Transverse colon (tissue), 4 donors: ENCODE data around the gene CBLN2. TPM values are rescaled to one million over a fixed set of nuclear protein-coding genes. Genes with fewer than 3 reads are reported as not detected.

Source experiments
- DNase-seq: peaks from one replicate; pipeline ENCODE4 v3.0.0-alpha.2; 2019
- H3K27ac ChIP-seq, 4 donors: fragments of 200-600 bp; sonication (generic); 2 replicates each; pipeline ENCODE4 v1.5.1; 2016 to 2018; ENCODE audit warnings: inconsistent platforms in 4 of 4
- H3K27me3 ChIP-seq: fragments of 200-600 bp; sonication (generic); 2 replicates; pipeline ENCODE4 v1.5.1; 2017; ENCODE audit warnings: inconsistent platforms
- H3K36me3 ChIP-seq, 4 donors: fragments of 200-600 bp; sonication (generic); 2 replicates each; pipeline ENCODE4 v1.5.1; 2017 to 2019; ENCODE audit warnings: inconsistent platforms in 4 of 4
- H3K4me1 ChIP-seq, 4 donors: fragments of 200-600 bp; sonication (generic); 2 replicates each; pipeline ENCODE4 v1.5.1; 2017 to 2020; ENCODE audit warnings: inconsistent platforms in 4 of 4
- H3K4me3 ChIP-seq, 4 donors: fragments of 200-600 bp; sonication (generic); 1 replicate in 1 of 4; 2 replicates in 3 of 4; pipeline versions ENCODE4 v1.5.1 to v1.6.1; 2017 to 2019; ENCODE audit warnings: inconsistent platforms in 4 of 4
- H3K9me3 ChIP-seq, 2 donors: fragments of 200-600 bp; sonication (generic); 2 replicates each; pipeline ENCODE4 v1.5.1; 2017 to 2019; ENCODE audit warnings: inconsistent platforms in 2 of 2
- CTCF ChIP-seq, 5 experiments: fragments of 200-600 bp in 3 of 5; fragments of 450-650 bp in 2 of 5; sonication (generic) in 3 of 5; IDR thresholded peaks; 1 replicate in 2 of 5; 2 replicates in 3 of 5; pipeline ENCODE4 v1.5.1; 2016 to 2017; ENCODE audit warnings: antibody characterized with exemption in 5 of 5, inconsistent platforms in 3 of 5, mild to moderate bottlenecking in 2 of 5, moderate library complexity in 1 of 5
- EP300 ChIP-seq: sonication (generic); formaldehyde crosslinking; IDR thresholded peaks from one replicate; pipeline ENCODE4 v1.6.1; 2017; ENCODE audit warnings: antibody characterized with exemption, low read depth
- POLR2A ChIP-seq: fragments of 450-650 bp; IDR thresholded peaks from one replicate; pipeline ENCODE4 v1.6.1; 2016; ENCODE audit warnings: antibody characterized with exemption, mild to moderate bottlenecking, moderate library complexity
- POLR2AphosphoS5 ChIP-seq, 3 donors: sonication (generic); formaldehyde crosslinking; IDR thresholded peaks; one replicate each; pipeline ENCODE4 v1.6.1; 2016; ENCODE audit warnings: antibody characterized with exemption in 3 of 3
- WGBS, 2 donors: methylation state at CpG; one replicate each; pipeline ENCODE4 v1.1.5; 2018; ENCODE audit warnings: low coverage in 1 of 2; 5-methylcytosine and 5-hydroxymethylcytosine counted together
- in situ Hi-C, 4 donors: fragments of 200-750 bp; cut with MboI; loops; one replicate each; pipeline versions ENCODE4 v1.15.0 to v1.15.1; 2017; ENCODE audit warnings: low sequenced_read_pairs in 3 of 4, low pct_ligation_motif_present in 1 of 4, low pct_unique_long_range_greater_than_20kb in 1 of 4
- intact Hi-C: fragments of 100-400 bp; cut with DNase I; formaldehyde crosslinking; loops from one replicate; pipeline ENCODE4 v1.15.1; 2023; ENCODE audit warnings: low total_unique reads
- total RNA-seq, 4 donors: library from RNA; depleted of rRNA; stranded (reverse); fragments of >200 nt; gene quantifications; one replicate each; pipeline ENCODE4 v1.1.0, GENCODE V29; 2016

Gene CBLN2
- total RNA-seq, 4 donors from 2014 or later: 0.60 to 1.3 (median 0.78) TPM

DNA sequence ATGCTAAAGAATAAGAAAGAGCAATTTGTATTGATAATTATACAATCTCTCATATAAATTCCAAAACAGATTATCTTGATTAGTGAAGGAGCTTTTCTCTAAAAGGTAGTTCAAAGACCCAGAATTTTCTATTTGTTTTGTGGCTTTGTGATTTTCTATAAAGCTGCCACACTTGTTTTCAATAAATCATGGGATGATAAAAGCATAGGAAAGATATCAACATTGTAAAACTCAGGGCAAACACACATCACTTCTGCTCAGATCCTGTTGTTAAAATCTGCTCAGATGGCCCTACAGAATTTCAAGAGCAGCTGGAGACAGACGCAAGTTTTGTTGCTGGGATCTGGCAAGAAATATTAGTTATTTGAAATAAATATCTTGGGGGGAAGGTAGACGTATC lies 28.8 kb upstream of the CBLN2 start:
- no peaks in the 10 kb centered on the region for H3K27me3 ChIP-seq
- DNase-seq: no peak
- in situ Hi-C loops: no loop called here
- no peaks in the 10 kb centered on the region for H3K36me3 ChIP-seq
- H3K4me3 ChIP-seq: no peak overlapping the region
- TF ChIP-seq POLR2AphosphoS5 (IDR thresholded peaks at IDR 0.05) (no peak), CTCF (IDR thresholded peaks at IDR 0.05) (no peak), POLR2A (no peak), EP300 (no peak)
- no peak overlapping the region for H3K27ac ChIP-seq
- H3K9me3 ChIP-seq: no peaks in the 10 kb centered on the region
- WGBS, 2 donors: 38 to 43% methylated on average over 2 of the region's 2 CpGs
- H3K4me1 ChIP-seq: no peaks in the 10 kb centered on the region
- intact Hi-C loops: no loop called here

- Histone ChIP-seq H3K4me3 (no peak overlapping the region), H3K4me1 (no peaks in the 10 kb centered on the region), H3K36me3 (no peaks in the 10 kb centered on the region), H3K27me3 (no peaks in the 10 kb centered on the region), H3K27ac (no peak overlapping the region), H3K9me3 (no peaks in the 10 kb centered on the region)
- in situ Hi-C loops (no loop called here), intact Hi-C loops (no loop called here)
- WGBS, 2 donors: 92 to 93% methylated on average over 3 of the region's 3 CpGs
- TF ChIP-seq POLR2A: no peak
- no peak for TF ChIP-seq POLR2AphosphoS5 (IDR thresholded peaks at IDR 0.05)
- no peak for TF ChIP-seq EP300
- TF ChIP-seq CTCF (IDR thresholded peaks at IDR 0.05): no peak
- no peak for DNase-seq
These were observed 22.1 kb upstream of the CBLN2 start for GRCh38 chr18:72566290-72566689.

GRCh38 chr18:72555968-72556367 lies 11.8 kb upstream of the CBLN2 start:
- Histone ChIP-seq H3K4me1 (no peaks in the 10 kb centered on the region), H3K4me3 (no peak overlapping the region), H3K27me3 (no peaks in the 10 kb centered on the region), H3K27ac (no peak overlapping the region), H3K9me3 (no peaks in the 10 kb centered on the region), H3K36me3 (no peaks in the 10 kb centered on the region)
- 33 to 47% methylated on average over 1 of the region's 1 CpG for WGBS, 2 donors
- DNase-seq: no peak
- intact Hi-C loops (no loop called here), in situ Hi-C loops (no loop called here)
- no peak for TF ChIP-seq POLR2AphosphoS5 (IDR thresholded peaks at IDR 0.05)
- TF ChIP-seq CTCF (IDR thresholded peaks at IDR 0.05): no peak
- TF ChIP-seq POLR2A: no peak
- no peak for TF ChIP-seq EP300

- in situ Hi-C loops: no loop called here
- no peak for DNase-seq
- Histone ChIP-seq H3K36me3 (no peaks in the 10 kb centered on the region), H3K4me1 (no peaks in the 10 kb centered on the region), H3K9me3 (no peaks in the 10 kb centered on the region), H3K27ac (no peak overlapping the region), H3K27me3 (no peaks in the 10 kb centered on the region), H3K4me3 (no peak overlapping the region)
- TF ChIP-seq CTCF (IDR thresholded peaks at IDR 0.05): no peak
- TF ChIP-seq POLR2A: no peak
- no peak for TF ChIP-seq EP300
- TF ChIP-seq POLR2AphosphoS5 (IDR thresholded peaks at IDR 0.05): no peak
- intact Hi-C loops: no loop called here
- 42 to 63% methylated on average over 6 to 7 of the region's 7 CpGs for WGBS, 2 donors
These were observed 11.0 kb upstream of the CBLN2 start for GRCh38 chr18:72555101-72555500.
